ENCODE results near the gene MRAS.

The MRAS gene

GRCh38 chr3:138364356-138365252, 16.2 kb downstream of the MRAS start:
- in situ Hi-C loops (cut with MboI; ENCODE audit: low sequenced_read_pairs, unreplicated experiment): no loop called here
- no peak for TF ChIP-seq CTCF (IDR thresholded peaks at IDR 0.05; ENCODE audit: borderline replicate concordance, control extremely low read depth, extremely low read depth, insufficient read depth, missing control alignments)
- DNase-seq (ENCODE audit: low spot score): no peak

GRCh38 chr3:138365253-138365555, 16.8 kb downstream of the MRAS start:
- TF ChIP-seq CTCF (IDR thresholded peaks at IDR 0.05; ENCODE audit: borderline replicate concordance, control extremely low read depth, extremely low read depth, insufficient read depth, missing control alignments): no peak
- DNase-seq (ENCODE audit: low spot score): no peak
- in situ Hi-C loops (cut with MboI; ENCODE audit: low sequenced_read_pairs, unreplicated experiment): no loop called here

GRCh38 chr3:138366006-138366759, 17.8 kb downstream of the MRAS start:
- TF ChIP-seq CTCF (IDR thresholded peaks at IDR 0.05; ENCODE audit: borderline replicate concordance, control extremely low read depth, extremely low read depth, insufficient read depth, missing control alignments): no peak
- no peak for DNase-seq (ENCODE audit: low spot score)
- in situ Hi-C loops (cut with MboI; ENCODE audit: low sequenced_read_pairs, unreplicated experiment): no loop called here

GRCh38 chr3:138367326-138367850, 19.0 kb downstream of the MRAS start:
- in situ Hi-C loops (cut with MboI; ENCODE audit: low sequenced_read_pairs, unreplicated experiment): no loop called here
- DNase-seq (ENCODE audit: low spot score): no peak
- no peak for TF ChIP-seq CTCF (IDR thresholded peaks at IDR 0.05; ENCODE audit: borderline replicate concordance, control extremely low read depth, extremely low read depth, insufficient read depth, missing control alignments)

- in situ Hi-C loops (cut with MboI; ENCODE audit: low sequenced_read_pairs, unreplicated experiment): no loop called here
- no peak for DNase-seq (ENCODE audit: low spot score)
- TF ChIP-seq CTCF (IDR thresholded peaks at IDR 0.05; ENCODE audit: borderline replicate concordance, control extremely low read depth, extremely low read depth, insufficient read depth, missing control alignments): no peak
Measured at GRCh38 chr3:138367911-138368310, 19.5 kb downstream of the MRAS start.

GRCh38 chr3:138369151-138369900, 20.9 kb downstream of the MRAS start:
- no peak for TF ChIP-seq CTCF (IDR thresholded peaks at IDR 0.05; ENCODE audit: borderline replicate concordance, control extremely low read depth, extremely low read depth, insufficient read depth, missing control alignments)
- no peak for DNase-seq (ENCODE audit: low spot score)
- in situ Hi-C loops (cut with MboI; ENCODE audit: low sequenced_read_pairs, unreplicated experiment): no loop called here

All from GM13976 (cell line).